ENCODE data around the gene ST3GAL2.

- TF ChIP-seq POLR2AphosphoS5 (IDR thresholded peaks at IDR 0.05; ENCODE audit: insufficient read depth, low read depth, low read length) (peak; percentile 82), CTCF (IDR thresholded peaks at IDR 0.05; ENCODE audit: extremely low read depth in 1 of 2, insufficient read depth in 1 of 2, low read depth in 1 of 2, low read length in 2 of 2) (no peak), EZH2 (IDR thresholded peaks at IDR 0.05; ENCODE audit: borderline replicate concordance, low read depth, low read length, severe bottlenecking) (no peak), MAX (IDR thresholded peaks at IDR 0.05; ENCODE audit: insufficient read depth, insufficient read length) (no peak), MYC (IDR thresholded peaks at IDR 0.05; ENCODE audit: low read depth, low read length) (no peak), POLR2A (IDR thresholded peaks at IDR 0.05; ENCODE audit: low read depth, low read length) (peak; percentile 77), JUN (IDR thresholded peaks at IDR 0.05; ENCODE audit: borderline replicate concordance, insufficient read depth, insufficient read length, low read depth) (no peak), GATA2 (IDR thresholded peaks at IDR 0.05; ENCODE audit: insufficient read depth, insufficient read length, low read depth, low read length) (peak; percentile 95)
Observed at GRCh38 chr16:70428178-70428998, 10.5 kb downstream of the ST3GAL2 start.

Data from endothelial cell of umbilical vein (primary cell).